DND-41 (cell line): ENCODE results near the gene DCLK1.

Experiments
- ATAC-seq: fragments of 200-7000 bp; cut with Tn5 transposase; 3 replicates; pipeline ENCODE4 v1.9.1; 2021; ENCODE audit warnings: low read depth; ENCODE audit not compliant: insufficient read depth
- DNase-seq: peaks from one replicate; pipeline ENCODE4 v3.0.0-alpha.2; 2020
- H2AFZ ChIP-seq: 2 replicates; pipeline ENCODE4 v1.6.0; 2012; ENCODE audit warnings: low read depth, low read length
- H3K27ac ChIP-seq: 2 replicates; pipeline ENCODE4 v1.5.1; 2012; ENCODE audit warnings: low read length, inconsistent platforms
- H3K27me3 ChIP-seq: fragments of 200-600 bp; sonication (generic); 2 replicates; pipeline ENCODE4 v1.6.0; 2012; ENCODE audit warnings: low read length, mild to moderate bottlenecking, inconsistent platforms; ENCODE audit not compliant: insufficient read depth, poor library complexity
- H3K36me3 ChIP-seq: 2 replicates; pipeline ENCODE4 v1.5.1; 2012; ENCODE audit warnings: low read length, inconsistent platforms; ENCODE audit not compliant: insufficient read depth
- H3K4me1 ChIP-seq: 2 replicates; pipeline ENCODE4 v1.5.1; 2012; ENCODE audit warnings: mild to moderate bottlenecking, low read length; ENCODE audit not compliant: insufficient read depth
- H3K4me2 ChIP-seq: 2 replicates; pipeline ENCODE4 v1.6.0; 2012; ENCODE audit warnings: mild to moderate bottlenecking, moderate library complexity, low read length, inconsistent platforms; ENCODE audit not compliant: insufficient read depth
- H3K4me3 ChIP-seq, 2 experiments: fragments of 200-600 bp in 1 of 2; shearing (Covaris generic) in 1 of 2; 2 replicates each; pipeline ENCODE4 v1.5.1; 2012 to 2016; ENCODE audit warnings: inconsistent platforms in 2 of 2, low read length in 2 of 2, mild to moderate bottlenecking in 2 of 2, low read depth in 1 of 2, moderate library complexity in 1 of 2
- H3K79me2 ChIP-seq: 2 replicates; pipeline ENCODE4 v1.6.0; 2012; ENCODE audit warnings: low read length, inconsistent platforms; ENCODE audit not compliant: insufficient read depth
- H3K9ac ChIP-seq: 2 replicates; pipeline ENCODE4 v1.6.0; 2012; ENCODE audit warnings: low read depth, mild to moderate bottlenecking, inconsistent platforms, low read length, moderate library complexity
- H3K9me3 ChIP-seq: 2 replicates; pipeline ENCODE4 v1.5.1; 2012; ENCODE audit warnings: low read length, moderate library complexity, mild to moderate bottlenecking, inconsistent platforms; ENCODE audit not compliant: insufficient read depth, severe bottlenecking
- H4K20me1 ChIP-seq: 2 replicates; pipeline ENCODE4 v1.6.0; 2012; ENCODE audit warnings: low read length; ENCODE audit not compliant: insufficient read depth
- EZH2 ChIP-seq: IDR thresholded peaks from 3 replicates; pipeline ENCODE4 v1.6.1; 2012; ENCODE audit warnings: borderline replicate concordance, low read depth, mild to moderate bottlenecking, moderate library complexity, low read length, inconsistent platforms; ENCODE audit not compliant: severe bottlenecking
- TF ChIP-seq, protein P1 (sequence below): IDR thresholded peaks from 2 replicates; pipeline ENCODE4 v1.5.1; 2012; ENCODE audit warnings: borderline replicate concordance, low read length, moderate library complexity, mild to moderate bottlenecking; ENCODE audit not compliant: poor library complexity, severe bottlenecking; ENCODE audit errors: extremely low read depth

Gene DCLK1

GRCh38 chr13:35879111-35879510 lies 252.1 kb downstream of the DCLK1 start:
- H3K79me2 ChIP-seq: no peaks in the 10 kb centered on the region
- H2AFZ ChIP-seq: no peak overlapping the region
- no peaks in the 10 kb centered on the region for H3K4me1 ChIP-seq
- H3K27me3 ChIP-seq: no peaks in the 10 kb centered on the region
- TF ChIP-seq, protein P1, sequence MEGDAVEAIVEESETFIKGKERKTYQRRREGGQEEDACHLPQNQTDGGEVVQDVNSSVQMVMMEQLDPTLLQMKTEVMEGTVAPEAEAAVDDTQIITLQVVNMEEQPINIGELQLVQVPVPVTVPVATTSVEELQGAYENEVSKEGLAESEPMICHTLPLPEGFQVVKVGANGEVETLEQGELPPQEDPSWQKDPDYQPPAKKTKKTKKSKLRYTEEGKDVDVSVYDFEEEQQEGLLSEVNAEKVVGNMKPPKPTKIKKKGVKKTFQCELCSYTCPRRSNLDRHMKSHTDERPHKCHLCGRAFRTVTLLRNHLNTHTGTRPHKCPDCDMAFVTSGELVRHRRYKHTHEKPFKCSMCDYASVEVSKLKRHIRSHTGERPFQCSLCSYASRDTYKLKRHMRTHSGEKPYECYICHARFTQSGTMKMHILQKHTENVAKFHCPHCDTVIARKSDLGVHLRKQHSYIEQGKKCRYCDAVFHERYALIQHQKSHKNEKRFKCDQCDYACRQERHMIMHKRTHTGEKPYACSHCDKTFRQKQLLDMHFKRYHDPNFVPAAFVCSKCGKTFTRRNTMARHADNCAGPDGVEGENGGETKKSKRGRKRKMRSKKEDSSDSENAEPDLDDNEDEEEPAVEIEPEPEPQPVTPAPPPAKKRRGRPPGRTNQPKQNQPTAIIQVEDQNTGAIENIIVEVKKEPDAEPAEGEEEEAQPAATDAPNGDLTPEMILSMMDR: no peak
- no peaks in the 10 kb centered on the region for H4K20me1 ChIP-seq
- no peaks in the 10 kb centered on the region for H3K36me3 ChIP-seq
- DNase-seq (no peak), ATAC-seq (no peak)
- H3K4me2 ChIP-seq: no peak overlapping the region
- no peaks in the 10 kb centered on the region for H3K9me3 ChIP-seq
- H3K4me3 ChIP-seq: no peak overlapping the region
- no peak overlapping the region for H3K9ac ChIP-seq
- H3K27ac ChIP-seq: no peak overlapping the region

DNA sequence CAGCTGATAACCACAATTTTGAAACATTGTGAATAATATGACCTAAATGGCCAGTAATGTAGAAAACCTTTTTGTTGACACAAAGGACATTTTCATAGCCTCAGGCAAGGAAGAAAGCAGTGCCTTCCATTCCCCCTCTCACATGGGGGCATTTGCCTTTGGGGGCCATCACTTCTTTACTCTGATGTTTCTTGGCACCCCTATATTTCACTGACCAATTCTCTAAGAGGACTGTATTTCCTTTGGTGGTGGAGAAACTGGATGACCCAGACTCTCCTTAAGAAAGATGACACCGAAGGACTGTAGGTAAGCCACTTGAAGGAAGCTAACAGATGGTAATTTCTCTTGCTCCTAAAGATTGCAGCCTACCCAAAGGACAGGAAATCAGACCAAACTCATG lies 254.6 kb downstream of the DCLK1 start:
- DNase-seq (no peak), ATAC-seq (no peak)
- Histone ChIP-seq H3K27me3 (no peaks in the 10 kb centered on the region), H3K9ac (no peak overlapping the region), H3K27ac (no peak overlapping the region), H3K9me3 (no peaks in the 10 kb centered on the region), H3K4me1 (no peaks in the 10 kb centered on the region), H4K20me1 (no peaks in the 10 kb centered on the region), H3K36me3 (no peaks in the 10 kb centered on the region), H3K79me2 (no peaks in the 10 kb centered on the region), H2AFZ (no peak overlapping the region), H3K4me2 (no peak overlapping the region), H3K4me3 (no peak overlapping the region)
- TF ChIP-seq EZH2: no peak
- TF ChIP-seq, protein P1: no peak

DNA sequence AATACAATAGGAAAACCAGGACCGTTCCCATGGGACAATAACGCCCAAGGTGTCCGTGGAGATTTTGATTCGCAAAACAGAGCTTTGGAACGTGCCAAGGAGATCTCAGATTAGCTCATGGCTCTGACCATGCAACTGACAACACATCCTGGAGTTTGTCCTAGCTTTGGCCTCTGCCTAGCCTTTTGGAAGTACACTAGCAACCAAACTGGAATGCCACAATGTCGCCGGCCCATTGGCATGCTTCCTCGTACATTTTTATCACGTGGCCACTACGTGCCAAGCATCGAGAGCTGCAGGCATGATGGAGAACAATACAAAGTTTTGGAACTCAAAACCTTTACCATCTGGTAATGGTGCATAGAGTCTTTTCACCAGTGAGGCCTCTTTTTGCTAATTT lies 256.5 kb downstream of the DCLK1 start:
- no peaks in the 10 kb centered on the region for H3K9me3 ChIP-seq
- H3K36me3 ChIP-seq: no peaks in the 10 kb centered on the region
- no peak overlapping the region for H3K4me3 ChIP-seq
- no peak overlapping the region for H3K27ac ChIP-seq
- no peak overlapping the region for H3K4me2 ChIP-seq
- H3K27me3 ChIP-seq: no peaks in the 10 kb centered on the region
- no peaks in the 10 kb centered on the region for H4K20me1 ChIP-seq
- no peak overlapping the region for H3K9ac ChIP-seq
- H3K4me1 ChIP-seq: no peaks in the 10 kb centered on the region
- TF ChIP-seq, protein P1: no peak
- no peak for TF ChIP-seq EZH2
- DNase-seq: no peak
- H2AFZ ChIP-seq: no peak overlapping the region
- no peaks in the 10 kb centered on the region for H3K79me2 ChIP-seq
- no peak for ATAC-seq

- Histone ChIP-seq H3K4me1 (no peaks in the 10 kb centered on the region), H3K9me3 (no peaks in the 10 kb centered on the region), H3K27ac (no peak overlapping the region), H3K9ac (no peak overlapping the region), H3K4me3 (no peak overlapping the region), H3K27me3 (no peaks in the 10 kb centered on the region), H3K36me3 (no peaks in the 10 kb centered on the region), H2AFZ (no peak overlapping the region), H3K4me2 (no peak overlapping the region), H3K79me2 (no peaks in the 10 kb centered on the region), H4K20me1 (no peaks in the 10 kb centered on the region)
- TF ChIP-seq EZH2: no peak
- TF ChIP-seq, protein P1: no peak
- ATAC-seq (no peak), DNase-seq (no peak)
These were observed 258.8 kb downstream of the DCLK1 start for GRCh38 chr13:35872369-35872768.
